HL-60 (cell line): ENCODE measurements around the gene CNTNAP4.

Source experiments
- DNase-seq, 2 experiments: peaks; one replicate each; pipeline ENCODE4 v3.0.0-alpha.2; 2010 to 2020; ENCODE audit warnings: low read depth in 1 of 2, low spot score in 1 of 2
- H3K27ac ChIP-seq: fragments of 250-450 bp; sonication (Bioruptor Pico); replicated peaks from 2 replicates; pipeline ENCODE4 v1.5.1; 2020; ENCODE audit warnings: mild to moderate bottlenecking, moderate library complexity
- H3K27me3 ChIP-seq: fragments of 250-450 bp; sonication (Bioruptor Pico); 2 replicates; pipeline ENCODE4 v1.5.1; 2021; ENCODE audit warnings: mild to moderate bottlenecking, moderate library complexity; ENCODE audit not compliant: insufficient read depth, poor library complexity, severe bottlenecking
- H3K4me3 ChIP-seq: replicated peaks from 2 replicates; pipeline ENCODE4 v1.5.1; 2011; ENCODE audit warnings: mild to moderate bottlenecking, control low read depth, low read length; ENCODE audit not compliant: insufficient read depth
- GABPA ChIP-seq: IDR thresholded peaks from 2 replicates; pipeline ENCODE4 v1.6.1; 2012; ENCODE audit warnings: low read depth
- POLR2AphosphoS5 ChIP-seq: IDR thresholded peaks from 2 replicates; pipeline ENCODE4 v1.6.1; 2012; ENCODE audit warnings: low read depth
- SPI1 ChIP-seq: IDR thresholded peaks from 2 replicates; pipeline ENCODE4 v1.6.1; 2012; ENCODE audit warnings: low read depth, mild to moderate bottlenecking, borderline replicate concordance
- TF ChIP-seq, protein P1 (sequence below): IDR thresholded peaks from 2 replicates; pipeline ENCODE4 v1.6.1; 2012; ENCODE audit warnings: low read depth; ENCODE audit not compliant: insufficient replicate concordance
- TF ChIP-seq, protein P2 (sequence below): IDR thresholded peaks from one replicate; pipeline ENCODE4 v1.5.1; 2011; ENCODE audit warnings: low read length, control low read depth, inconsistent platforms; ENCODE audit not compliant: insufficient read depth

The CNTNAP4 gene

DNA sequence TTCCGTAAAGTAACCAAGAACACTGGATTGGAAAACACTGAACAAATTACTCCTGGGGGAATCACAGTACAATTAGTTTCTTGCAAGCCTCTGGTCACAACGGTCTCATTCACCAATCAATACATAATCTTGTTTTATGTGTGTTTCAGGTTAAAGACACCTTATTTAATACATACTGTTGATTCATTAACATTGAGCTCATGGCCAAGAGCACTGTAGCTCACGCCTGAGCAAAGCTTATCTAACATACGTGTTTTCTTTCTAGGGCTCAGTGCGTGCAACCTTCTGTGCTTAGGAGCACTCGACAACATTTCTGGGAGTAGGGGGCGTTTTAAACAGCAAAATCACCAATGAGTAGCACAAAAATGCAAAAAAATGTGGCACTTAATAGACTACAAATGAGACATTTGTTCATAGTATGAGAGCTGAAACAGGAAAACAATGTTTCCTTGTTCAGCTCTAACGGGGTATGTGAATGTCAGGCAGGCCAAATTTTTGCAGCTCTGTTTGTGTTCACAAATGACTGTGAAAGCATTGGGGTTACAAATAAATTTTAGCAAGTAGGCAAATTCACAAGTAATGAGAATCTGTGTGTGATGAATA, 206.2 kb downstream of the CNTNAP4 start:
- TF ChIP-seq, protein P1, sequence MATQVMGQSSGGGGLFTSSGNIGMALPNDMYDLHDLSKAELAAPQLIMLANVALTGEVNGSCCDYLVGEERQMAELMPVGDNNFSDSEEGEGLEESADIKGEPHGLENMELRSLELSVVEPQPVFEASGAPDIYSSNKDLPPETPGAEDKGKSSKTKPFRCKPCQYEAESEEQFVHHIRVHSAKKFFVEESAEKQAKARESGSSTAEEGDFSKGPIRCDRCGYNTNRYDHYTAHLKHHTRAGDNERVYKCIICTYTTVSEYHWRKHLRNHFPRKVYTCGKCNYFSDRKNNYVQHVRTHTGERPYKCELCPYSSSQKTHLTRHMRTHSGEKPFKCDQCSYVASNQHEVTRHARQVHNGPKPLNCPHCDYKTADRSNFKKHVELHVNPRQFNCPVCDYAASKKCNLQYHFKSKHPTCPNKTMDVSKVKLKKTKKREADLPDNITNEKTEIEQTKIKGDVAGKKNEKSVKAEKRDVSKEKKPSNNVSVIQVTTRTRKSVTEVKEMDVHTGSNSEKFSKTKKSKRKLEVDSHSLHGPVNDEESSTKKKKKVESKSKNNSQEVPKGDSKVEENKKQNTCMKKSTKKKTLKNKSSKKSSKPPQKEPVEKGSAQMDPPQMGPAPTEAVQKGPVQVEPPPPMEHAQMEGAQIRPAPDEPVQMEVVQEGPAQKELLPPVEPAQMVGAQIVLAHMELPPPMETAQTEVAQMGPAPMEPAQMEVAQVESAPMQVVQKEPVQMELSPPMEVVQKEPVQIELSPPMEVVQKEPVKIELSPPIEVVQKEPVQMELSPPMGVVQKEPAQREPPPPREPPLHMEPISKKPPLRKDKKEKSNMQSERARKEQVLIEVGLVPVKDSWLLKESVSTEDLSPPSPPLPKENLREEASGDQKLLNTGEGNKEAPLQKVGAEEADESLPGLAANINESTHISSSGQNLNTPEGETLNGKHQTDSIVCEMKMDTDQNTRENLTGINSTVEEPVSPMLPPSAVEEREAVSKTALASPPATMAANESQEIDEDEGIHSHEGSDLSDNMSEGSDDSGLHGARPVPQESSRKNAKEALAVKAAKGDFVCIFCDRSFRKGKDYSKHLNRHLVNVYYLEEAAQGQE, result no peak
- no peak for TF ChIP-seq POLR2AphosphoS5
- TF ChIP-seq, protein P2, sequence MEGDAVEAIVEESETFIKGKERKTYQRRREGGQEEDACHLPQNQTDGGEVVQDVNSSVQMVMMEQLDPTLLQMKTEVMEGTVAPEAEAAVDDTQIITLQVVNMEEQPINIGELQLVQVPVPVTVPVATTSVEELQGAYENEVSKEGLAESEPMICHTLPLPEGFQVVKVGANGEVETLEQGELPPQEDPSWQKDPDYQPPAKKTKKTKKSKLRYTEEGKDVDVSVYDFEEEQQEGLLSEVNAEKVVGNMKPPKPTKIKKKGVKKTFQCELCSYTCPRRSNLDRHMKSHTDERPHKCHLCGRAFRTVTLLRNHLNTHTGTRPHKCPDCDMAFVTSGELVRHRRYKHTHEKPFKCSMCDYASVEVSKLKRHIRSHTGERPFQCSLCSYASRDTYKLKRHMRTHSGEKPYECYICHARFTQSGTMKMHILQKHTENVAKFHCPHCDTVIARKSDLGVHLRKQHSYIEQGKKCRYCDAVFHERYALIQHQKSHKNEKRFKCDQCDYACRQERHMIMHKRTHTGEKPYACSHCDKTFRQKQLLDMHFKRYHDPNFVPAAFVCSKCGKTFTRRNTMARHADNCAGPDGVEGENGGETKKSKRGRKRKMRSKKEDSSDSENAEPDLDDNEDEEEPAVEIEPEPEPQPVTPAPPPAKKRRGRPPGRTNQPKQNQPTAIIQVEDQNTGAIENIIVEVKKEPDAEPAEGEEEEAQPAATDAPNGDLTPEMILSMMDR, result no peak

GRCh38 chr16:76484020-76484419, 206.8 kb downstream of the CNTNAP4 start:
- no peak for DNase-seq
- Histone ChIP-seq H3K4me3 (no peak overlapping the region), H3K27ac (no peak overlapping the region), H3K27me3 (no peaks in the 10 kb centered on the region)
- TF ChIP-seq, protein P2, result no peak
- no peak for TF ChIP-seq SPI1
- no peak for TF ChIP-seq POLR2AphosphoS5
- TF ChIP-seq GABPA, result no peak
- TF ChIP-seq, protein P1, result no peak

More for the DNA sequence above, 206.2 kb downstream of the CNTNAP4 start:
- Histone ChIP-seq H3K27ac (no peak overlapping the region), H3K4me3 (no peak overlapping the region), H3K27me3 (no peaks in the 10 kb centered on the region)
- no peak for DNase-seq

DNA sequence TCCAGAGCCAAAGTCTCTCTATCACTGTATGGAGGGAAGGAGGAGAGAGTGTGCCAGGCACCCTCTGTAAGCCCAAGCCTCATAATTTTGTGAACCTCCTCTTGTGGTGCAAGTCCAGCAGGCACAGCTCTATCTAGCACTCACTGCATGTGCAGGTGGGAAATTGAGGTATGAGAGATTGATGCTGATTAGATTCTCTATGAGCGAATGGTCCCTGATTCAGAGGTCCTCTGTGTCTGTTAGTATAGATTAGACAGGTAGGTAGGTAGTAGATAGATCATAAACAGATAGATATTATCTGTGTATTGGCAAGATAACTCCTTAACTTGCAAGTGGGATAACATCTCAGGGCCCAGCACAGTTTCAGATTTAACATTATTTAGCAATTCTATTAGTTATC, 209.5 kb downstream of the CNTNAP4 start:
- H3K4me3 ChIP-seq, result no peak overlapping the region
- H3K27ac ChIP-seq, result no peak overlapping the region
- no peak for TF ChIP-seq SPI1
- TF ChIP-seq GABPA, result no peak
- TF ChIP-seq POLR2AphosphoS5, result no peak
- TF ChIP-seq, protein P1, result no peak
- TF ChIP-seq, protein P2, result no peak
- DNase-seq, result no peak
- no peaks in the 10 kb centered on the region for H3K27me3 ChIP-seq
